ENCODE data around the gene COA6.

Gene COA6, protein sequence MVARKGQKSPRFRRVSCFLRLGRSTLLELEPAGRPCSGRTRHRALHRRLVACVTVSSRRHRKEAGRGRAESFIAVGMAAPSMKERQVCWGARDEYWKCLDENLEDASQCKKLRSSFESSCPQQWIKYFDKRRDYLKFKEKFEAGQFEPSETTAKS

DNA sequence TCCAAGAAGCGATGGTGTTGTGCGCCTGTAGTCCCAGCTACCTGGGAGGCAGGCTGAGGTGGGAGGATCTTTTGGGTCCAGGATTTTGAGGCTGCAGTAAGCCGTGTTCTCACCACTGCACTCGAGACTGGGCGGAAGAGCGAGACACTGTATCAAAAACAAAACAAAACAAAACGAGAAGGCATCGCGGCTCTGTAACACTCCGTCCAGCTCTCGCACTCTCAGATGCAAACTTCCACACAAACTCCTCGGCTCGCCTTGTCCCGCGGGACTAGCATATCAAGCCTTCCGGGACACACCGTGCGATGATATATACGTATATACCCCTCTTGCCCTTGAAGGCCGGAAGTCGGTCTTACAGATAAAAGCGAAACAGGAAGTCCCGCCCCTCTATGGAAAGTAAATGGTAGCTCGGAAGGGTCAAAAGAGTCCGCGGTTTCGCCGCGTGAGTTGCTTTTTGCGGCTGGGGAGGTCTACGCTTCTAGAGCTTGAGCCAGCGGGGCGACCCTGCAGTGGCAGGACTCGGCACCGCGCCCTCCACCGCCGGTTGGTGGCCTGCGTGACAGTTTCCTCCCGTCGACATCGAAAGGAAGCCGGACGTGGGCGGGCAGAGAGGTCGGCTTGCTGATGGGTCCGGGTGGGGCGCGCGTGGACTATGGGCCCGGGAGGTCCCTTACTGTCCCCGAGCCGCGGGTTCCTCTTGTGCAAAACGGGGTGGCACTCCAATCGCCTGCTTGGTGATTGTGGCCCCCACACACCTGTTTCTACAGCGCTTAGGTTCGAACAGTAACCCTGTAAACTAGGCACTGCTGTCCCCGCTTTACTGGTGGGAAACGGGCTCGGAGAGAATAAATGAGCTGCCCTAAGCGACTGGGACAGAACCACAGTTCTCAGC is at the start of gene COA6:
TSS of gene COA6 (plus strand) at position 393 of the 895 bp plus-strand sequence. CDS start at position 404, 11 bp downstream.
- peak; percentile 92 for DNase-seq (ENCODE audit: low spot score)

DNA sequence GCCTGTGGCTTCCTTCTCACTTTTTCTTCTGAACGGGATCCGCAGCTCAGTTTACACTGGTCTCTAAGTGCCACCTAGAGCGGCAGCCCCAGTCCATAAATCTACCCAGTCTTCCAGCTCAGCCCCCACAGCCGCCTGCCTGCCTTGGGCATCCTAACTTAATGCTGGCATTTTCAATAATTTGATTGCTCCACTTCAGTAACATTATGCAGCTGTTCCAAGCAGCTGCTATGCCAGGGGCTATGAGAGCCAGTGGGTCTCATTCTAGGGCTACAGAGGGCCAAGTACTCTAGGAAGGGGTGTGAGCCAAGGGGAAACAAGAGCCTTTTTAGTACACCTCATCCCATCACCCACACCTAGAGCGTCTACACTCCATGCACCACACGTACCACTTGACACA is 48.4 kb upstream of the COA6 start:
- DNase-seq (ENCODE audit: low spot score) = no peak

DNA sequence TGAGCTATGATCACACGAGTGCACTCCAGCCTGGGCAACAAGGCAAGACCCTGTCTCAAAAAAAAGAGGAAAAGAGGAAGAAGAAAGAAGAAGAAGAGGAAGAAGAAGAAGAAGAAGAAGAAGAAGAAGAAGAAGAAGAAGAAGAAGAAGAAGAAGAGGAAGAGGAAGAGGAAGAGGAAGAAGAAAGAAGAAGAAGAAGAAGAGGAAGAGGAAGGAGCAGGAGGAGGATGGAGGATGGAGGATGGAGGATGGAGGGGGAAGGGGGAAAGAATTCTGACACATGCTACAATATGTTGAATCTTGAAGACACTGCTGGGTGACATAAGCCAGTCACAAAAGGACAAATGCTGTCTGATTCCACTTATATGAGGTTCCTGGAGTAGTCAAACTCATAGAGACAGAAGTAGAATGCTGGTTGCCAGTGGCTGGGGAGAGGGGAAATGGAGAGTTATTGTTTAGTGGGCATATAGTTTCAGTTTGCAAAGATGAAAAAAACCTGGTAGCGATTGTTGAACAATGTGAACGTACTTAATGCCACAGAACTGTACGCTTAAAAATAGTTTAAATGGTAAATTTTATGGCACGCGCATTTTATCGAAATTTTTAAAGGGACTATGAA is 47.3 kb upstream of the COA6 start:
- DNase-seq (ENCODE audit: low spot score) = no peak

DNA sequence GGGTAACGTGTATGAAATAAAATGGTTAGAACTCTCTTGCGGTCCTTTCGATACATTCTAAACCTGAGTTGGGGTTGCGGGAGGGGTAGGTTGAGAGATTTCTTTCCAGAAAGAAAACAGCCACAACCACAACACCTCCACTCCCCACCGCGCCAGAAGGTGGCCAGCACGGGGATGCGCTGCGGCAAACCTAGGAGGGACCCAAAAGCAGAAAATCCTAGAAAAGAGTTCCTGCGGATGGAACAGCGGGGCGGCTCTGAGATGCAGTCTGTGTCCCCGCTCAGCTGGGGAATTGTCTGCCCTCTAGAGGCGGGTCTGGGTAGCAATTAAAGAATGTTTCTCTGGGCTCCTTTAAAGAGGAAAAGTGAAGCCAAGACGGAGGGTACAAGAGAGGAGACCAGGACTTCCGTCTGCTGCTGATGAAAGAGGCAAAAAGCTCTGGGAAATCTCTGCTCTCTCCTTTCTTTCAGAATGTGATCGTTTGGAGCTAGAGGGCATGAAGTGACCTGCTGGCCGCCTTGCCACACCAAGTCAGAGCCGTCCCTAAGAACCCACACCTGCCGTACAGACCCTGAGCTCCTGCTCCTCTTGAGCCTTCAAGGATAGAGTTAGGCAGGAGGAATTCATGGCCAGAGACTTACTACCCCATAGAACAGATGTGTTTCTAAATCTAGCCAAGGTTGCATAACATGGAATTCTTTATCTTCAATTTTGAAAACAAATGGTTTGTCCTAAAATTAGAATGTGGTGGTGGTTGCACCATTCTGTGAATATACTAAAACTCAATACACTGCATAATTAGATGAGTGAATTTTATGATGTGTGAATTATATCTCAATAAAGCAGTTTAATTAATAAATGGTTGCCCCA is 46.5 kb upstream of the COA6 start:
- peak; percentile 74 for DNase-seq (ENCODE audit: low spot score)

DNA sequence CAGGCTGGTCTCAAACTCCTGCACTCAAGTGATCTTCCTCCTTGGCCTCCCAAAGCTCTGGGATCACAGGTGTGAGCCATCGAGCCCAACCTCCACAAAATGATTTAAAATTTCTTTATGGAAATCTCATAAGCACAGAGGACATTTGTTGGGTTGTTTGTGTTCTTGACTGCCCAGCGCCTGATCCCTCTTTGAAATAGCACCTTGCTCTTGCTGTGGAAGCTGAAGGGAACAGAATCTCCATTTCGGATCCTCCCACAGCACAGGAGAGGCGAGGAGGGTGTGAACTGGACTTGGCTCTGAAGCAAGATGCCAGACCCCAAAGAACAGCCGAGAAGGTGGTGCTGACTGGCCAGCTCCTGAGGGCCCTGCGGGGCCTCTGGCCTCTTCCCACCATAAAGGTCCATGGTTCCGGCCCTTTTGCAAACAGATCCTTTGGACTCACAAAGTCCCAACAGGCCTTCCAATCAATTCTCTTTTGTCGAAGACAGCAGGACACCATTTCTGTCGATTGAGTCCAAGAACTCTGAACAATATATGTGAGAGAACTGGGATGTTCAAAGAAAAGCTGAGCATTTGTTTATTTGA is 45.6 kb upstream of the COA6 start:
- DNase-seq (ENCODE audit: low spot score) = no peak

DNA sequence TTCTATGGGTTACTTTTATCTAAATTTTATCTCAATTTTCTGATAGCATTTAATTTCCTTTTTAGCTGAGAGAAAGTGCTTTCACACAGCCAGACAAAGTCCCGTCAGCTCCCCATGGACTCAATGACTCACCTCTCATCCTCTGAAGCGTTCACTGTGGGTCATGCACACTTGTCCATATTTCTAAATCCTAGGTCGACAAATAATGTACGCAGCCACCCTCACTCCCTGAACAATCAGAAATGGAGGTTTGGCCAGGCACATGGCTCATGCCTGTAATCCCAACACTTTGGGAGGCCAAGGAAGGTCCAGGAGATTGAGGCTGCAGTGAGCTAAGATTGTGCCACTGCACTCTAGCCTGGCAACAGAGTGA is 42.4 kb upstream of the COA6 start:
- DNase-seq (ENCODE audit: low spot score) = no peak

DNA sequence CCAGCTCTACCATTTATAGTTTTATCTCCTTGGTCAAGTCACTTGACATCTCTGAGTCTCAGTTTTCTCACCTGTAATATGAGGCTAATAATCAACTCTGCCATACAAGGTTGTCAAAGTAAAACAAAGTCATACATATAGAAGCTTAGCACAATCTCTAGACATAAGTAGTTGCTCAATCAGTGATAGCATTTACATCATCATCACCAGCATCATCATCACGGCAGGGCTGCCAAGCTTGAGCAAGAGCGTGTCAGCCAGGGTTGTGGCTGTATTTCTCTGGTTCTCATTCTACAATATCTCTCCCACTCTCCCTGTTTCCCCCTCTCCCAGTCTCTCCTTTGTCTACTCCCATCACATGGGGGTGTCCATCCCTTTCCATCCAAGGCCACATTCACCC is 41.7 kb upstream of the COA6 start:
- no peak for DNase-seq (ENCODE audit: low spot score)

DNA sequence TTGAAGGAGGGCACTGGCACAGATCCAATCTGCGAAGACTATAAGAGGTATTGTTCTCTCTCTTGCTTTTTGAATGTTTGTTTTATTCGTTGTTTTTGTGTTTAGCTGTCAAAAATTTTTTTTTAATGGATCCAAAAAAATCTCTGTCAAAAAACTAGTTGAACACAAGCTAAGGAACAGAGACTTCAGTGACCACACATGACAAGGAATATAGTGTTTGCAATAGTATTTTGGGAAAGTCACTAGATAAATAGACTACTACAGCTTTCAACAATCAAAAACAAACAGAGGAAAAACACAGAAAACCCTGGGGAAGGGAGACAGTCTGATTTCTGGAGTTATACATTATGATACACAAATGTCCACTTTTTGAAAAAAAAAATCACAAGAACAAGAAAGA is 36.9 kb upstream of the COA6 start:
- DNase-seq (ENCODE audit: low spot score) = no peak

DNA sequence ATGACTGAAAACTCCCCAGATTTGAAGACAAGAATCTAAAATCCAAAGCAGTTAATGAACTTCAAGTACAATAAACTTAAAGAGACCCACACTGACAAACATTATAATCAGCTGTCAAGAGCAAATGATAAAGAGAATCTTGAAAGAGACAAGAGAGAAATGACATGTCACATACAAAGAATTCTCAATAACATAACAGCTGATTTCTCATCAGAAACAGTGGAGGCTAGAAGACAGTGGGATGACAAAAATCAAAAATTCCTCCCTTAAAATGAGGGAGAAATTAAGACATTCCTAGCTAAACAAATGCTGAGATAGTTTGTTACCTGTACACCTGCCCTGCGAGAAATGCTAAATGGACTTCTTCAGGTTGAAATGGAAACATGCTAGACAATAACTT is 36.0 kb upstream of the COA6 start:
- DNase-seq (ENCODE audit: low spot score) = no peak

DNA sequence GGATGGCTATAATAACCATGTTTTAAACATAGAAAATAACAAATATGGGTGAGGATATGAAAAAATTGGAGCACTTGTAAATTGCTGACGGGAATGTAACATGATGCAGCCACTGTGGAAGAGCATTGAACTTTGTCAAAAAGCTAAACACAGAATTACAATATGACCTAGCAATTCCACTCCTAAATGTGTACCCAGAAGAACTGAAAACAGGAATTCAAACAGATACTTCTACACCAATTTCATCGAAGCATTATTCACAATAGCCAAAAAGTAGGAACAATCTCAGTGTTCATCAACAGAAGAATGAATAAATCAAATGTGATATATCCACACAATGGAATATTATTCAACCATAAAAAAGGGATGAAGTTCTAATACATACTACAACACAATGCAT is 32.7 kb upstream of the COA6 start:
- no peak for DNase-seq (ENCODE audit: low spot score)

DNA sequence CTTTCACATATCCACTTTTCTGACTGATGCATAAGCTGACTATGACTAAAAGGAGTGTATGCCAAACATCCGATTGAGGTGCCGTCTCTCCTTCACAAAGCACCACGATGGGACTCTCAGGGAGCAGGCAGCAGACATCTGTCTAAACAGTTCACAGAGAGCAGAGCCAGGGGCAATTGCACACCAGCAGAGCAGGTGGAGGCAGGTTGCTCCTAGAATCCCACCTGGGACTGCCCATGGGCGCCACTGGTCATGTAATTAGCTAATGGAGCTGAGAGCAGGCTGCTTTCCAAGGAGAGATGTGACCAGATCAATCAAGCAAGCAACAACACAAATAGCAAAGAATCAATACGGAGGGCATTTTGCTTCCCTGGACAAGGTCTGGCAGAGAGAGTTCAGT is 30.5 kb upstream of the COA6 start:
- DNase-seq (ENCODE audit: low spot score) = no peak

DNA sequence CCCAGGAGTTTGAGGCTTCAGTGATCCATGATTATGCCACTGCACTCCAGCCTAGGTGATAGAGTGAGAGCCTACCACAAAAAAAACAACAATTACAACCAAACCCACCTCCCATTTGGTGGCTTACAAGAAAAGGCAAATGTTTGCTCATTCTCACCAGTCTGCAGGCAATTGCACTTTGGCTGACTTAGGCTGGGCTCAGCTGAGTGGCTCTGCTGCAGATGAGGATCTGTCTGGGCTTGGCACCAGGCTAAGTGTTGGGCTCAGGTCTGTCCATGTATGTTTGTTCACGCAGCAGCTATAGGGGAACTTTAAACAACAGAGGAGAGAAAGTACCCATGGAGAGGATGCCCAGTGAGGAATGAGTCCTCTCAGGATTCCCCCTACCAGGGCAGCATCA is 28.0 kb upstream of the COA6 start:
- no peak for DNase-seq (ENCODE audit: low spot score)

DNA sequence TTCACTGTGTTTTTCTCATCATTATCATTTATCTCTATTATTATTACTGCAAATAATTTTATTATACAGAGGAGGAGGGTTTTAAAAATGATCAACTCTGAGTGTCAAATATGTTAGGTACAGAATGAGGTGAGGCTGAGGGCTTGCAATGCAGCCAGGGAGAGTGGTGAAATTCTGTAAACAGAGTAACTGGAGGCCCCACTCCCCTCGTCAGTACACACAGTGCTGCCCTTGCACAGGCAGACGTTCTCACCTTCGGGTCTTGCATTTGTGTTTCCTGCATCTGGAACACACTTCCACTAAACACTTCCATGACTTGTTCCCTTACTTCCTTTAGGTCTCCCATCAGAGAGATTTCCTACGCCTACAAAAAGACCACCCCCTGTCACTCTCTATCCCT is 24.3 kb upstream of the COA6 start:
- DNase-seq (ENCODE audit: low spot score) = no peak

DNA sequence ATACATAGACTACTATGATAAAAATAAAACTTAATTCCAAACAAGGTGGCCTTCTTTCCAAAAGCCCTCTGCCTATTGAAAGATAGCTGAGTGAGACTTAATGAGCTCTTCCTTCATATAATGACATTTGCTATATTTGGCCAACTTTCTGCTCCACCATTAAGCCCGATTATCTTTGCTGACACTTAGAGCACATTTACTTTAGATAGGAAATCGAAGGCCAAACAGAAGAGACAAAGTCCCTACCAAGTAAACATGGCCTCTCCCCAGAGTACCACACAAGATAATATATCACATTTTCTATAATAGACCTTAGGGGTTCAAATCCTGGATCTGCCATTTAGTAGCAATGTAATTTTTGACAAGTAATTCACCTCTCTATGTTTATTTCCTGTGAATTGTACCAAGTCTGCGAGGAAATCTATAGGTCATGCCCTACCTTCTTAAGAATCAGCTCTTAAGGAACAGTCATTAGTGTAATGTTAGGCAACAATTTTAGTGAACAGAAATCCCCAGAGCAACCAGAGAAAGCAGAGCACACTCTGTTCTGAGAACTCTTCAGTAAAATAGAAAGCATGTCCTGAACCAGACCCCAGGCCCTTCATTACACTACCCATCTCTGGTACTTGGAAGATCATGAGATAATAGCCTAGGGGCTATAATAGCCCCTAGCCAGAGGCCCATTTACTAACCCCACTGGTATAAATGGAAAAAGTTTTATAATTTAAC is 17.3 kb upstream of the COA6 start:
- no peak for DNase-seq (ENCODE audit: low spot score)

DNA sequence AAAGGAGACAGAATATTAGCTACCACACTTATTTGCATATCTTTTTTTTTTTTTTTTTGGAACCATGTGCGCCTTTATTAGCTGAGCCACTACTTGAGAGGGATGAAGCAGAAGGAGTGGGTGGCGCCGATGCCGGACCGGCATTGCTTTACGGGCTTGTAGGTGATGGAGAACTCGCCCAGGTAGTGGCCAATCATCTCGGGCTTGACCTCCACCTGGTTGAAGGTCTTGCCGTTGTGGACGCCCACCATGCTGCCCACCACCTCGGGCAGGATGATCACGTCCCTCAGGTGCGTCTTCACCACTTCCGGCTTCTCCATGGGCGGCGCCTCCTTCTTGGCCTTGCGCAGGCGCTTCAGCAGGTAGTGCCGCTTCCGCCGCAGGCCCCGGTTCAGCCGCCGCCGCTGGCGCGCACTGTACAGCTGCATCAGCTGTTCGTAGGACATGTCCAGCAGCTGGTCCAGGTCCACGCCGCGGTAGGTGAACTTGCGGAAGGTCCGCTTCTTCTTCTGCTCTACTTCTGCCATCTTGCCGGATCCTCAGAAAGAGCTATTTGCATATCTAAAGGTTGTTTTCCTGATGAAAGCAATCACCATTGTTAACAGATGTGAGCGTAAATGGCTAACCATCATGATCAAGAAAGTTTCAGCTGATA is 16.5 kb upstream of the COA6 start:
- DNase-seq (ENCODE audit: low spot score) = peak; percentile 53

DNA sequence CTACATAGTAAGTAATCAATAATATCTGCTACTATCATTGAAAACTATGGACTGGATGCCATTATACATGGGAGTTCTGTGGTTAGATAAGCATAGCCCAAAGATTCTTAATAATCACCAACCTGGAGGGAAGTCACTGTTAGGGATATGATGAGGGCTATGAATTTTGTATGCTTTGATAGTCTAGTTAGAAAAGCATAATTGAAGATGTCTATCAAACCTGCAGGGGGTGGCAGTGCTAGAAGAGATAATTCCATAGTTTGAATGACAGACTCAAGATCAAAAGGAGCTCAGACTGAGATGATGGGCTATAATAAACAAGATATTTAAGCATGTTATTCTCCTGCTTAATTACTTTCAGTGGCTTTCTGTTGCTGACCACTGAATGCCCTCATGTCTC is 15.4 kb upstream of the COA6 start:
- no peak for DNase-seq (ENCODE audit: low spot score)

DNA sequence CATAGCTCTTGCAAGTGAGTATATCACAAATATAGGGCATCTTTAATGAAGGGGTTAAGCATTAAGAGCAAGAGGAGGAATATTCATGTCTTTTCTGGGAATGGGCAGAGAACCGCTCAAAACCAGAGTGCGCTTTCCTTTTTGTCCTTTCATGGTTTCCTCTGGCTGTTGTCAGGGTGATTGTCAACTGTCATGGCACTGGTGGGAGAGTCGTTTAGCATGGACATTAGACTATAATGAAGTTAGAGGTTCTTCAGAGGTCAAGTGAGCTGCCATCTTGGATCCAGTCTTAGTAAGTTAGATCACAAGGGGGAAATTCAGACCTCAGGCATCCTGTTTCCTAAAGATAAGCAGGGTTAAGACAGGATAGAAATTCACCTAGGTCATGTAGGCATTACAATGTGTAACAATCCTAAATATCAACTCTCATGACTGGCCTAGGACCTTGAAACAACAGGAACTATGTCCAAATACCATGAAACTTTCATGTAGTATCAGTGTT is 12.1 kb upstream of the COA6 start:
- no peak for DNase-seq (ENCODE audit: low spot score)

DNA sequence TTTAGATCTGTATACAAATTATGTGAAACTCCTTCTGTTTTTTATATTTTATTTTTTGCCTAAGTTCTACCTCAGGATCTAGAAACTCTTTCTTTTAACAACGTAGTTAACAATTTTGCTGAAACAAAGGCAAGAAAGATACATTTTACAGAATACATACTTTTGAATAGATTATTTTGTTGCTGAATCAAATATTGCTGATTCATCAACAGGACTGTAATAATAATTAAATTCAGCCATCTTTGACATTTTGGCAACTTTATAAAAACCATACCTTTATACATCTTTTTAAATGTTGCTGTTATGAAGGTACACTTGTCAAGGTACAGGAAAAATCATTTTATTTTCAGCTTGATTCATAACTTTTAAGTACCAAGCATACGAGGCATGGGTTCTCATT is 10.7 kb upstream of the COA6 start:
- DNase-seq (ENCODE audit: low spot score) = no peak

DNA sequence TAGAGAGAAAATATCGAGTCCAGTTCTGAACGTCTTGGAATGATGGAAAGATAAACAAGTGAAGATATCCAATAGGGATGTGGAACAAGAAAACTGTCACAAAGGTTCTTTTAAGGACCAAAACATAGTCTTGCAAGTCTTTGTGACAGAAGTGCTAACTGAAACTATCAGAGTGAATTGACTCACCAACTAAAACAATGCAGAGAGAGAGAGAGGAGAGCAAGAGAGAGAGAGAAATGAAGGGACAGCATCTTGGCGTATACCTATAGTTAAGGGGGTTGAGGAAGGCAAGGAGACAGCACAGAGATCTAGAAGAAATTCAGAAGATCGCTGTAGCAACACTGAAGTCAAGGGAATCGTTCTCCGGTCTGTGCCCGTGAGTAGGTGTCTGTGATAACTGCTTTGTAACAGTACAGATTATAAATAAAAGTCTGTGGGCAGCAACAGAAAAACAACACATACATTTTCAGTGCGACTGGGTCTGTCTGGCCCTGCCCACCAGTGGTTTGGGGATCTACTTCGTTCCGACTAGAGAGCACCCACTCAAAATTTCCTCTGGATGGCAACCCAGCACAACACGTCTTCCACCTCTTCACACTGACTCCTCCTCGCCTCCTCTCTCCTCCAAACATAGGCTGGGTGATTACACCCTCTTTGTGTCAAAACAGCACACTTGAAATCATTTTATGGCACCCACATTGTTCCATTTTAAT is 4.8 kb upstream of the COA6 start:
- peak; percentile 34 for DNase-seq (ENCODE audit: low spot score)

DNA sequence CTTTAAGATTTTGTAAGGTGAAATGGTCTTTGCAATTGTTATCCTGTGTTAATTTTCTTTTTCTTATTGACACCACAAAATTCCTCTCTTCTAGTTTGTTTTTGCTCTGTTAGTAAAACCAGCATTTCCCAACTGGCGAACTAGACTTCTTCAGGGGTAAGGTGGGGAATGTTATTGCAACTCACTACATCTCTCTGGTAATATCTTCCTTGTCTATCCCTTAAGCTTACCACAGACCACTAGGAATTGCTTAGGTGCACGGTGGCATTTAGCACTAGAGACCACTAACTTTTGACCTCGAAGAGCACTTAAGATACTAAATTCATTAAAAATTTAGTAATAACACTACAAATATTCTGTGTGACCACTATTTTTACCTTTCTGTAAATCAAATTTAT is 4.2 kb upstream of the COA6 start:
- no peak for DNase-seq (ENCODE audit: low spot score)

All from CD4-positive, alpha-beta T cell treated with Interleukin-2 at 100 ng/mL for 4 hours (primary cell).